SKM-1 (cell line): Measurements from ENCODE around the gene ADM2.

Experiments used
- DNase-seq: peaks from one replicate; lab custom pipeline; 2025; ENCODE audit not compliant: unreplicated experiment; lab: John Stamatoyannopoulos, UW

ADM2 gene

DNA sequence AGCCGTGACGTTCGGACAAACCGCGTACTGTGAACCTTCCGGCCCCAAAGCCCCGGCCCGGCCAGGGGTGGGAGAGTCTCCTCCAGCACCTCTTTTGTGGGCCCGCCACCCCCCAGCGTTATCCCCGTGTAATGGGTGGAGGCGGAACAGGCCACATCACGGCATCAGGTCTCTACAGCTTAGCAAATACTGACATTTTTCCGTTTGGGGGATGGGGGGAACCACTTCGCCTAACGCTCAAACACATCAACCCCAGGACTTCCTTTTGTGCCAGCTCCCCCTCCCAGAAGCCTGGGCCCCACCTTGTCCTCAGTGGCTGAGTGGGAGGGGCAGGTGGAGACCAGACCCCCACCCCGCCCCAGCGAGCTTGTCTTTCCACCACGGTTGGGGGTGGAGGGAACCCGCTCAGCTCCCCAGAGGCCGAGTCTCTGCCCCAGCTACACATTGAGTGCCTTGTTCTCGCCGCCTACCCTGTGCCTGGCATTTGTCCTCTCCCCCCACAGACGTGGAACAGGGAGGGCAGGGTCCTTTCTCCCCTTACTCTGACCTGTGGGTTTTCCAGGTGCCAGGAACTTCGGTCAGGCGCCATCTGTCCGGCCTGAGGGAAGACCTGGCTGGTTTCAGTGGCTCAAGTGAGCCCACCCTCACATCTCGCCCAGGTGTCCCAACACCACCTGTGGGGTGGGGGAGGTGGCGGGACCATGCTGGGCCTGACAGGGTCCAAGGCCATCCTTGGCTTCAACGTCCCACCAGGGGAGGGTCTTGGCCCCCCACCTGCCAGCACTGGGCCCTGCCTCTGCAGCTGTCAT lies 36.1 kb upstream of the ADM2 start:
- DNase-seq = no peak

DNA sequence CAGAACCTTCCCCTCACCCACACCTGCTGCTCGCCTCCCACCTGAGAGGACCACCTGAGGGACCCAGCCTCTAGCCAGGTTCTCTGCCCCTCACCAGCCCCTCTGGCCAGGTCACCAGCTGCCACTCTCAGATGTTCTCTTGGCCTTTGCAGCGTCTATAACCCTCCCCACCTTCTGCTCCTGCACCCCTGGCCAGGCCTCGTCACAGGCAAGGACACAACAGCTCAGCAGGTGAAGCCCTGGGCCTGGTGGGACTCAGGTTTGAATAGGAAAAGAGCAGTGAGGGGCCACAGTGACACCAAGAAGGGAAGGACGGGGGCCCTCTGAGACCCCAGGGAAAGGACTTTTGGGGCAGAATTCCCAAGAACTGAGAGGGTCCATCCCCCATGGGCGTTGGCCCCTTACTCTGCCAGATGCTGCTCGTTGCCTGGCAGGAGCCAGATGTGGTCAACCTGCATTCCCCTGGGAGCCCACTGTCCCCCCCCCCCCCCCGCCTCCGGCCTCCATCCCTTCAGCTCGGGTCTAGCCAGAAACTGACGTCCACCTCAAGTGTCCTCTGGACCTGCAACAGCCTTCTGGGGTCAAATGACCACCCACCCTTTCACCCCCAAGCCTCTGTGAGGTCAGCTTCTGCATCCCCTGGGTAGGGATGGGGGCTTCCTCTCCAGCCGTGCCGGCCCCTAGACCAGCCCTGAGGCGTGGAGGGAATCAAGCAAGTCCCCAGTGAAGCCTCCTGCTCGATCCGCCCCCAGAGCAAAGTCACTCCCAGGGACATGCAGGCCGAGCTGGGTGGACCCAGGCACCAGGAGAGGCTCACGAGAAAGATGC lies 35.2 kb upstream of the ADM2 start:
- DNase-seq = no peak

DNA sequence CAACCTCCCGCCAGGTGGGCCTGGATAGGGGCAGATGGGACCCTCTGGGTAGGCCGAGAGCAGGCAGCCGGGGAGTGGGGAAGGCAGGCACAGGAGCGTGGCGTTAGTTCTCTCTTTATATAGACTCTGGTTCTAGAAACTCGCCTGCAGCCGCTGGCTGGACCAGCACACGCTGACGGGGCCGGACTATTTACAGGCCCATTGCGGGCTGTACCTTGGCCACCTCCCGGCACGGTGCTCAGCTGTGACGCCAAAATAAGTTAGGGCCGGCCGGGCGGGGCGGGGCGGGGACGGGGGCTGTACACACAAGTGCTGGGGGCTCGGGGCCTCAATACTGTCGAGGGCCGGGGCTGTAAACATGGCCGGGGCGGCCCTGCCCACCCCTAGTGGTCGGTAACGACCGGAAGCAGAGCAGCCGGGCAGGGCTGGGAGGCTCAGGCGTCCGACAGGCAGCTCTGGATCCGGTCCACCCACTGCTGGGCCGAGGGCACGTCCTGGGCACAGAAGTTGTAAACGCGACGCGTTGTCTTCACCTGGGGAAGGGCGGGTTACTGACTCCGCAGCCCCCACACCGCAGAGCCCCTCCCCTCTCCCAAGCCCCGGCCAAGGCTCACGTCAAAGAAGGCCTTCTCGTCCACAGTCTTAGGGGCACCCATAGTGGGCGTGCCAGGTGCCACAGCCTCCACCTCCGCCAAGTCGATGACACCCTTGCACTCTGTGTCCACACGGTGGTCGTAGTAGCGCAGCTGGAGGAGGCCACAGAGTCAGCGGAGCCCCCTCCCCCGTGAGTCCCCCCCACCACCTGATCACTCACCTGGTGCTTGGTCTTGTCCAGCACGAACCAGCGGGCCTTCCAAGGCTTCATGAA lies 34.4 kb upstream of the ADM2 start:
- no peak for DNase-seq

DNA sequence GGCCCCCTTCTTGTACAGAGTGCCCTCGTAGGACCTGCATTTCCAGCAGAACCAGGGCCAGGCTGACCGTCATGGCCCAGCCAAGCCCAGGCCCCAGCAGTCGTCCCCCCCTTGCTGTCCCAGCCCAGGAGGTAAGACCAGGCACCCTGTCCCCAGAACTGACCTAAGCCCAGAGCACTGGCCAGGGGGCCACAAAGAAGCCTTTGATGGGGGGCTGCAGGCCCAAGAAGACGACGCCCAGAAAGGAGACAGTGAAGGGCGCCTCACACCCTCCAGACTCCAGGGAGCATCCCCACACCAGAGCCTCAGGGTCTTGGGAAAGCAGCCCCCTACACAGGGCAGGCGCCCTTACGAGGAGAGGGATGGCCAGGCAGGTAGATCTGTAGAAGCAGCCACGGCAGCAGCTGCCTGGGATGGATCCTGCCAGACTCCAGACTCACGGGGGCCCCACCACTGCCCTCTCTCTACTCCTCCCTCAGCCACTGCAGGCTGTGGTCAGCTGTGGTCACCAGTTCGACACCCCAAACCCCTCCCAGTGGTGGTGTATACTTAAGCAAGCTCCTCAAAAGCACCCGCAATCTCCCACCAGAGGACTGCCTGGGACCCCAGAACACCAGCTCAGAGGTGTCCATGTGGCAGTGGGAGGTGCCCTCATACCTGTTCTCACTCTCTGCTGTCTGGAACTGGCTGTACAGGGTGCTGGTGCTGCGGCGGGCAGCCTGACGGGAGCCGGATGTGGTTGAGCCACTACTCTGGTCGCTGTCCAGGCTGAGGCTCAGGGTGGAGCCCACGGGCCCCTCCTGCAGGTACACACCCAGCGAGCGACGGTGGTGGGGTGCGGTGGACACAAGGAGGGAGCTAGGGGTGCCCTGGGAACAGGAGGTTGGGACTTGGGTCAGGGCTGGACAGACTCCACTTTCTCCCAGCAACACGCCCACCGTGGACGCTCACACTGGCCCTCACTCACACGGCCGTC lies 33.5 kb upstream of the ADM2 start:
- DNase-seq = no peak

DNA sequence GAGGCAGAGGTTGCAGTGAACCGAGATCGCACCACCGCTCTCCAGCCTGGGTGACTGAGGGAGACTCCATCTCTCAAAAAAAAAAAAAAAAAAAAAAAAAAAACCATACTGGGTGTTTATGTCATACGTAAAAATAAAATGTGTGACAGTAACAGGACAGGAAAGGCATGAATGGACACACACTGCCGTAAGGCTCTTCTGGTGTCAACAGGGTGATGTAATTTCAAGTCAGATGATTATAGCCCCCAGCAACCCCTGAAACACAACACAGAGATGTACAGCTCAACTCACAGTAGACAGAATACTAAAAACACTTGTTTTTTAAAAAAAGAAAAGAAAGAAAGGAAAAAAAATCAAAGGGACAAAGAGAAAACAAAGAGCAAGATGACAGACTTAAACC lies 28.7 kb upstream of the ADM2 start:
- DNase-seq = no peak

DNA sequence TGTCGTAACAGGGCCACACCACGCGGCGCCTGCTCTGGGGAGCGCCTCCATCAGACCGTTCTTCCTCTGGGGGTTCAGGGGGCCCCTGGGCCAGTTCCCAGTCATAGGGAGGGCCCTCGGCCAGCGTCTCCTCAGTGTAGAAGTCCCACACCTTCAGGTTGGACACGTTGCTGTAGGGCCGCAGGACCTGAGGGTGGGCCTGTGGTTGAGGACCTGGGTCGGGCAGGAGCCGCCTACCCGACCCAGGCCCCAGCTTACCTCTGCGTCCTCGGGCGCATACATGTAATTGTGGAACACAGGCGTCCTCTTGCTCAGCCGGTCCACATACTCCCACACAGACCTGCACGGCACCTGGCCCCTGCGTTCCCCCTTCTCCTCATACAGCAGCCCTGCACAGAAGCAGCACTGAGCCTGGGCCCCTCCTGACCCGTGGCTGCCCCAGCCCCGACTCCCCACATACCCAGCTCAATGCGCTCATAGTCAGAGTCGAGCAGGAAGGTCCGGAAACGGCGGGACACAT lies 26.7 kb upstream of the ADM2 start:
- no peak for DNase-seq

DNA sequence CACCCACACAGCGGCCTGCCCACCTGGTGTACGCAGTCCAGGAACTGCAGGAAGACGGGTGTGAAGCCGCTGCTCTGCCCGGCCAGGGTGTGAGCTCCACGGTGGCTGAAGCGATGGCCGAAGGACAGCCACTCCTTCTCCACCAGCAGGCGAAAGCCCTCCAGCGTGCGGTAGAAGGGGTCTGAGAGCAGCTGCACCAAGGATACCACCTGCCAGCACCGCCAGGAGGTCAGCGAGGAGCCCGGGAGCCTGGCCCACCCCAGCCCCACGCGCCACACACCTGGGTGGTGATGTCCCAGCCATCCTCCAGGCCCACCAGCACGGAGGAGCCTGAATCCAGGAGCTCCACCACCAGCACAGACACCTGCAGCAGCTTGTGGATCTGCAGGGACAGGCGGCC lies 26.1 kb upstream of the ADM2 start:
- no peak for DNase-seq

DNA sequence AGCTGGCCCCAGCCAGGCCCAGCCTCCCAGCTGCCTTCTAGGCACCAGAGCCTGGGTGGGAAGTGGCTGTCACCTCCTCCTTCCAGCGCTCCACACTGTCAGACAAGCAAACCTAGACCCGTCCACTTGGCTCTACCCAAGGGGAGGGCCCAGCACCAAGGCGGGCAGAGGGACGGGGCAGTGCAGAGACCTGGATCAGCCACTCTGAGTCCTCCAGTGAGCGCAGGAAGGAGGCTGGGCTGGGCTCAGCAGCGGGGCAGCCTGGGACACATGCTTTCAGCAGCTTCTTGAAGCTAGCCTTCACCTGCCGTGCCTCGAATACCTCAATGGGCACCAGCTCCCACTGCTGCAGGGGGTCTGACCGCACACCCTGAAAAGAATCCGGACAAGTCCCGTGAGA lies 25.3 kb upstream of the ADM2 start:
- DNase-seq = no peak

DNA sequence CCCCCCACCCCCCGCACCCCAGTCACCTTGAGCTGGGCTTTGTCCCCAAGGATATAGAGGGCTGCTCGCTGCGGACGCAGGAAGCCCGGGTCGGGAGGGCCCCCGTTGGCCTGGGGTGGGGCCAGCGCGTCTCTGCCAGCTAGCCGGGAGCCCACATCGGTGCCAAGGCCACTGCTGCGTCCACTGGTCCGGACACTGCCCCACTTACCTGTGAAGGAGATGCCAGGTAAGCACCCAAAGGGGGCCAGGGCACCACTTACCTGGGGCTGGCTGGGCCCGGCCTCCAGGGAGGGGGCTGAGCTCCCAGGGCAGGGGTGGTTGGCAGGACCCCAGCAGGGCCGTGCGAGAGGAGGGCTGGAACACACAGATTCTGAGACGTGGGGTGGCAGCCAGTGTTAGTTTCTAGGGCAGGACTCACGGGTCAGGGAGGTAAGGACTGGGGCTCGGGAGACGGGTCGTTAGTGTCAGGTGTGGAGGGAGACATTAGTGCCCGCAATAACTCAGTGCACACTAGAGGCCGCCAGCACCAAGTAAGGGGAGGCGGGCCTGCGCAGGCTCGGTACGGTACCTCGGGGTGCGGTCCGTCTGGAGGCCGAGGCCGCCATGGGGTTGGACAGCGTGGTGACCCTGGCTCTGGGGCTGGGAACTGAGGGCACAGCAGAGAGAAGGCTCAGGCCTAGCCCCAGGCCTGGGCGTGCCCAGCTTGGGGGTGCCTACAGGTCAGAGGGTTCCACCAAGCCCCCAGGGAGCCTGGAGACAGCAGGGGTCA lies 24.7 kb upstream of the ADM2 start:
- DNase-seq = no peak

DNA sequence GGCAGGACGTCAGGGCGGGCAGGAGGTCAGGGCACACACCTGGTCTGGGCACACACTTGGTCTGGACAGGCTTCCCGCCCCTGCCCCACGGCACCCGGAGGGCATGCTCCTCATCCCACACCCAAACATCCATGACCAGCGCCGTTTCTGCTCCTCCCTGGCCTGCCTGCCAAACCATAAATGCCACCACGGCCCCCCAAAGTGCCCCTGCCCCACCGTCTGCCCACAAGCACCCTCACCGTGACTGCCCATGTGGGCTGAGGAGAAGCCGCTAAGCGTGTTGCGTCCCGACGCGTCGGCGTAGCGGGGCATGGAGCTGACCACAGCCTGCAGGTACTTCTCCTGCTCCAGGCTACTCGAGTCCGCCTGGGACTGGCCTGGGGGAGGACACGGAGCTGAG lies 22.3 kb upstream of the ADM2 start:
- DNase-seq = no peak

DNA sequence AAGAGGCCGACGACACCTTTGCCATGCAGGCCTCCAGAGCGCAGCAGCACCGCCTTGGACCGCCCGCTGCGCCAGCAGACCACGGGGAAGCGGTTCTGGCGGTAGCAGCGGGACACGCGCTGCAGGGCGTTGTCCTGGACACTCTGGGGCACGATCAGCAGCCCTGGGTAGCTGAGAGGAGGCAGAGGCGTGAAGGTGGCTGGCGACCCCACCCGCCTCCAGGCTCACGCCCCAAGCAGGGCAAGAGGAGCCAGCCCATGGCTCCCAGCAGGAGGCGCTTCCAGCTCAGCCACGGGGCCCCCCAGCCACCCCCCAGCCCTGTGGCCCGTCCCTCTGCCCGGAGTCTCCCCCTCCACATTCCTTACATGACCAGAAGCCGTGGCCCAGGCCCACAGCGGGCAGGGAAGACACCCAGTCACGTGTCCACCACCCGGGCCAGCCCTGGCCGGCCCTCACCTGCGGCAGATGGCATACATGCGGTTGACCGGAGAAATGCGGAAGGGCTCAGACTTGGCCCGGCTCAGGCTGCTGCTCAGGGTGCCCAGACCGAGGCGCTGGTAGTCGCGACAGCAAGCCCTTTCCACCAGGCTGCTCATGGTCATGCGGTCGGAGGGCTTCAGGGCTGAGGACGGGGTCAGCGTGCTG lies 21.7 kb upstream of the ADM2 start:
- DNase-seq = no peak

DNA sequence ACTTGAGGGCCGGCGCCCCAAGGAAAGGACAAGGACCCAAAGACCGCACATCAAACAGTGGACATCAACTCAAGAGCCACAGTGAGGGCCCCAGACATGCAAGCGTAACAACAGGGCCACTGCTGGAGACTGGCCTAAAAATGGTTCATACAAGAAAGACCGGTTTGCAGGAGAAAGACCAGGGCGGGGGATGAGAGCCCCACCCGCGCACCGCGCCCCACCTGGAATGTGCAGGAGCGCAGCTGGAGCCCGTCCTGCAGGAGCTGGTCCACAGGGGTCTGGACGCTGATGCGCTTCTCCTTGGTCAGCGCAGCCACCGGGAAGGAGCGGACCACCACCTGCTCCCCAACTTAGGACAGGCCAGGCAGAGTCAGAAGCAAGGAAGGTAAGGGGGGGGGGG lies 20.4 kb upstream of the ADM2 start:
- no peak for DNase-seq

DNA sequence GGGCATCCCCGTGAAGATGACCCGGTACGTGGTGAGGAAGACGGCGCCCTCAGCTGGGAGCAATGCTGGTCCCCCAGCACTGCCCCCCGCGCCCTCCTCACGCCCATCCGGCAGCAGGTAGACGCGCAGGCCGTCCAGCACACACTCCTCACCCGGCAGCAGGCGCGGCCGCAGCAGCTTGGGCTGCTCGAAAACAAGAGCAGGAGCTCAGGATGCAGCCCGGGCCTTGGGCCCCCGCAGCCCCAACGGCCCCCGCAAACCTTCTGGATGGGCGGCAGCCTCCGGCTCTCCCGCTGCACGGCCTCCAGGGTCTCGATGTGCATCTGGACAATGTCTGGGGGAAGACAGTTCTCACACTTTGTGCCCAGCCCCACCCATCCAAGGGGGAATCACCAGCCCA lies 19.8 kb upstream of the ADM2 start:
- no peak for DNase-seq

DNA sequence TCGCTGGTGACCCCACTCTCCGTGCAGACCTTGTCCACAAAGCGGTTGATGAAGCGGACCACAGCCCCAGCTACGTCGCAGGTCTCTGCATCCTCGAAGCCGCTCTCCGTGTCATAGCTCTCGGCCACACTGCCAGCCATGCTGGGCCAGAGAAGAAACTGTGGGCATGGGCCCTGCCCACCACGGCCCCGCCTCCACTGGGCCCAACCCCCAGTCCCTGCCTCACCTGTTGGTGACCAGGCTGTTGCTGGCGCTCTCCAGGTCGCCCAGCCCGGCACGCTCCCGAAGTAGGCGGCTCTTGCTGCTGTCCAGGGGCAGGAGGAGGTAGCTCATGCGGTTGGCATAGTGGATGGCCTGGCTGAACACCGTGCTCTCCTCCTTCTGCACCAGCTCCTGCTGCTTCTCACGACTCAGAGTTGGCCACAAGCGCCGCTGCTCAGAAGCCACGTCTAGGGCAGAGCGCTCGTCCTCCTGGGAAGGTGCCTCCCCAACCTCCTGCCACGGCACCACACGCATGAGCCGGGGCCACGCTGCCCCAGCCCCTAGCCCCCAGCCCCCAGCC lies 19.3 kb upstream of the ADM2 start:
- DNase-seq = no peak

DNA sequence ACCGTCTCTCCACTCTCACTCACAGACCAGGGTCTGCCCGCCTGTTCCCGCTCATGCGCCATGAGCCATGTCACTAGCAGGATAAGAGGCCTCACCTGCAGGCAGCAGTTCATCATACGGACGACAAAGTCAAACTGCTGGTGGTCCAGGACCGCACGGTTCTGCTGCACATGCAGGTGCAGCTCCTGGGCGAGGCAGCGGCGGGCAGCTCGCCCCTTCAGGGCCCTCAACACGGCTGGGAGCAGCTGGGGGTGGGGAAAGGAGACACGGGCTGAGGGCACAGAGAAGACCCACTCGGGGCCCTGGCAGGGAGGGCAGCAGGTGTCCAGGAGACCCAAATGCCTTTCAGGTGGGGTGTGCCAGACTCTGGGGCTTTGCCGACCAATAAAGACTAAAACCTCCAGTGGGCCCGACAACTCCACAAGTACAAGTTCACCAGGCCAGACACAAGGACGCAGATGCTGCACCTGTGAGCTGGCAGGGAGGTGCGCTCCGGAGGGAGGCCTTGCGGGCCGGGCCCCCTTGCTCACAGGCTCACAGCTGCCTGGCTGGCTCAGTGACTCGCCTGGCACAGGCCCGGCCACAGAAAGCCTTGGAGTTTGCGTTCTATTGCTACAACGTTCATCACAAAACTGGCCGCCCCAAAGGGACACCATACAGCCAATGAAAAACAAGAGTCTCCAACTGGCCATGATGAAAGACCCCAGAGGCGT lies 18.0 kb upstream of the ADM2 start:
- DNase-seq = no peak

DNA sequence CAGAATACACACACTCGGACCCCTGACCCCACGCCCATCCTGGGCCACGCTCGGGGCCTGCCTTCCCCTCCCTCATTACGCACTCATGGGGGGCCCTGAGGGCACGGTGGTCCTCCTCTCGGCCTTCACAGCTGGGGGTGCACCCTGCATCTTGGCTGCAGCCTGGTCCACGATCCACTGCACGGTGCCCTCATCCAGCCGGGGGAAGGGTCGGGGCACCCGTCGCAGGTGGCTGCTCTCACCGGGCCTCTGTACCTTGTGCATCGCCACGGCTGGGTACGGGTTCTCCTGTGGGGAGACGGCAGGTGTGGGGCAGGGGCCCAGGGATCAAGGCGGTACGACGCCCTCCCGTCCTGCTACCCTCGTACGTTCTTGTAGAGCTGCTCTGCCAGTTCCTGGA lies 16.9 kb upstream of the ADM2 start:
- DNase-seq = no peak

DNA sequence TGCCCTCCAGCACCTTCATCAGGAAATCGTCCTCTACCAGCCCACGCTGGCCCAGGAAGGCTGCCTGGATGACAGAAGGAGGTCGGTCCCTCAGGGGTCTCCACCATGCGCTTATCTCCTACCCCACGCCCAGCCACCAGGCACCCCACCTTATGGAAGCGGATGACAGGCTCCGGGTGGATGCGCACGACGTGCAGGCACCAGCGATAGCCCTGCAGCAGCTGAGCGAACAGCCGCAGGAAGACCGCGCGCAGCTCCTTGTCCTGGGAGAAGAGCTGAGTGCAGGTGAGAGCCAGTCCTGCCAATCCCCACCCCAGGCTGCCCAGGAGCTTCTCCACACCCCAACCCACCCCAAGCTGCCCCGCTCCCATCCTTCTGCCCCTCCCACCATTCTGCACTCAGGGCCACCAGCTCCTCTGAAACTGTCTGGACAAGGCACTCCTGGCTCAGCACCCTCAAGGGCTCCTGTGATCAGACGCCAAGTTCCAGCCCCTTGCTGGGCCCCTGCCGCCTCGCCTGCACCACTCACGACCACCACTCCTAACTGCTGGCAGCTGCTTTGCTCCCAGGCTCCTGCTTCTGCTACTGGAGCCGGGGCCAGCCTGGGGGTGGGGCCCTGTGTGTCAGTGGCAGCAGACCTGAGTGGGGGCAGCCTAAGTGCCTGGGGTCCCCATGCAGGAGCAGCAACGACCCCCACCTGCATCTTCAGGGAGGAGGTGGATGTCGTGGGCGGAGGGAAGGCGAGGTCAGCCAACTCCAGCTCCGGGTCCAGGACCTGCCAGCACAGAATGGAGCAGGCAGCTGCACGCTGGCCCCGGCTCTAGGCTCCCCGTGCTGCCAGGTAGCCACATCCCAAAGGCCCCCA lies 16.0 kb upstream of the ADM2 start:
- no peak for DNase-seq
